MCF 10A (cell line): ENCODE measurements around the gene ARPP21. TPM values are rescaled to one million over a fixed set of nuclear protein-coding genes. Genes with fewer than 3 reads are reported as not detected.

Experiments used
- BruUV-seq: library from RNA; stranded (reverse); fragments of 400-500 nt; replicated peaks from 2 replicates; lab custom pipeline; 2021; lab: Mats Ljungman, UMichigan
- CTCF ChIA-PET: fragments of 300-600 bp; sonication (Branson Sonifier 250); formaldehyde crosslinking; extraction: SDS; loops from one replicate; lab custom pipeline; 2021; ENCODE audit warnings: antibody characterized with exemption, inconsistent platforms; lab: Yijun Ruan, JAX
- POLR2A ChIA-PET: fragments of 300-600, 350-650 bp; sonication (Branson Sonifier 250); formaldehyde crosslinking; extraction: SDS; loops from one replicate; lab custom pipeline; 2020; ENCODE audit warnings: antibody characterized with exemption, inconsistent platforms; lab: Yijun Ruan, JAX
- DNase-seq: peaks from one replicate; pipeline ENCODE4 v3.0.0-alpha.2; 2018; ENCODE audit not compliant: unreplicated experiment
- H3K27ac Mint-ChIP-seq: one replicate; pipeline ENCODE4 v1.8.0; 2022; ENCODE audit warnings: mild to moderate bottlenecking, low read depth, mixed read lengths; ENCODE audit not compliant: unreplicated experiment
- H3K27me3 Mint-ChIP-seq: one replicate; pipeline ENCODE4 v1.8.0; 2022; ENCODE audit warnings: mixed read lengths; ENCODE audit not compliant: insufficient read depth, unreplicated experiment
- H3K36me3 Mint-ChIP-seq: one replicate; pipeline ENCODE4 v1.8.0; 2022; ENCODE audit warnings: mild to moderate bottlenecking, moderate library complexity, mixed read lengths; ENCODE audit not compliant: insufficient read depth, unreplicated experiment
- H3K4me1 Mint-ChIP-seq: one replicate; pipeline ENCODE4 v1.8.0; 2022; ENCODE audit warnings: mixed read lengths; ENCODE audit not compliant: insufficient read depth, unreplicated experiment
- H3K4me3 Mint-ChIP-seq: one replicate; pipeline ENCODE4 v1.8.0; 2022; ENCODE audit warnings: mild to moderate bottlenecking, moderate library complexity, mixed read lengths; ENCODE audit not compliant: unreplicated experiment
- H3K9me3 Mint-ChIP-seq: one replicate; pipeline ENCODE4 v1.8.0; 2022; ENCODE audit warnings: mixed read lengths; ENCODE audit not compliant: unreplicated experiment
- intact Hi-C: fragments of 100-400 bp; cut with micrococcal nuclease; formaldehyde crosslinking; loops from 2 replicates; pipeline ENCODE4 v1.14.1; 2022
- total RNA-seq: library from RNA; stranded (reverse); gene quantifications from 2 replicates; pipeline ENCODE4 v1.2.3, GENCODE V29; 2022
- TF ChIP-seq, protein P1 (sequence below): fragments of 200-600 bp; IDR thresholded peaks from one replicate; pipeline ENCODE4 v1.8.0; 2022; ENCODE audit warnings: antibody characterized with exemption, mild to moderate bottlenecking; ENCODE audit not compliant: unreplicated experiment

Gene ARPP21
- total RNA-seq, 1 experiment from 2014 or later: not detected

GRCh38 chr3:35751207-35751606 is 111.9 kb downstream of the ARPP21 start:
- Mint-ChIP-seq H3K36me3 (no peaks in the 10 kb centered on the region), H3K4me1 (no peaks in the 10 kb centered on the region), H3K4me3 (no peak overlapping the region), H3K9me3 (peaks cover 6% of the 10 kb centered on the region), H3K27ac (no peak overlapping the region), H3K27me3 (peaks cover 98% of the 10 kb centered on the region)
- ChIA-PET CTCF (no interaction called here), POLR2A (interaction anchor here (0.6 kb wide), 1 partner anchor 205 kb away, joined by 3 read pairs; no protein-coding TSS in a partner anchor)
- BruUV-seq: no TSS peak
- DNase-seq: no peak
- TF ChIP-seq, protein P1, sequence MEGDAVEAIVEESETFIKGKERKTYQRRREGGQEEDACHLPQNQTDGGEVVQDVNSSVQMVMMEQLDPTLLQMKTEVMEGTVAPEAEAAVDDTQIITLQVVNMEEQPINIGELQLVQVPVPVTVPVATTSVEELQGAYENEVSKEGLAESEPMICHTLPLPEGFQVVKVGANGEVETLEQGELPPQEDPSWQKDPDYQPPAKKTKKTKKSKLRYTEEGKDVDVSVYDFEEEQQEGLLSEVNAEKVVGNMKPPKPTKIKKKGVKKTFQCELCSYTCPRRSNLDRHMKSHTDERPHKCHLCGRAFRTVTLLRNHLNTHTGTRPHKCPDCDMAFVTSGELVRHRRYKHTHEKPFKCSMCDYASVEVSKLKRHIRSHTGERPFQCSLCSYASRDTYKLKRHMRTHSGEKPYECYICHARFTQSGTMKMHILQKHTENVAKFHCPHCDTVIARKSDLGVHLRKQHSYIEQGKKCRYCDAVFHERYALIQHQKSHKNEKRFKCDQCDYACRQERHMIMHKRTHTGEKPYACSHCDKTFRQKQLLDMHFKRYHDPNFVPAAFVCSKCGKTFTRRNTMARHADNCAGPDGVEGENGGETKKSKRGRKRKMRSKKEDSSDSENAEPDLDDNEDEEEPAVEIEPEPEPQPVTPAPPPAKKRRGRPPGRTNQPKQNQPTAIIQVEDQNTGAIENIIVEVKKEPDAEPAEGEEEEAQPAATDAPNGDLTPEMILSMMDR: no peak
- intact Hi-C loops: no loop called here

- no TSS peak for BruUV-seq
- TF ChIP-seq, protein P1: no peak
- intact Hi-C loops: no loop called here
- no peaks in the 10 kb centered on the region for H3K36me3 Mint-ChIP-seq
- ChIA-PET POLR2A (no interaction called here), CTCF (interaction anchor here (0.6 kb wide), 1 partner anchor 631 kb away, joined by 5 read pairs; no protein-coding TSS in a partner anchor)
- no peak for DNase-seq
- H3K27ac Mint-ChIP-seq: no peak overlapping the region
- H3K4me1 Mint-ChIP-seq: no peaks in the 10 kb centered on the region
- H3K27me3 Mint-ChIP-seq: peaks cover 94% of the 10 kb centered on the region
- H3K4me3 Mint-ChIP-seq: no peak overlapping the region
- no peaks in the 10 kb centered on the region for H3K9me3 Mint-ChIP-seq
These were observed 118.8 kb downstream of the ARPP21 start for GRCh38 chr3:35757991-35758757.

GRCh38 chr3:35760146-35760545 is 120.8 kb downstream of the ARPP21 start:
- no peaks in the 10 kb centered on the region for H3K4me1 Mint-ChIP-seq
- no TSS peak for BruUV-seq
- DNase-seq: no peak
- H3K9me3 Mint-ChIP-seq: no peaks in the 10 kb centered on the region
- TF ChIP-seq, protein P1: no peak
- POLR2A ChIA-PET: no interaction called here
- CTCF ChIA-PET: no interaction called here
- no peaks in the 10 kb centered on the region for H3K36me3 Mint-ChIP-seq
- H3K27me3 Mint-ChIP-seq: peaks cover 92% of the 10 kb centered on the region
- no peak overlapping the region for H3K27ac Mint-ChIP-seq
- intact Hi-C loops: no loop called here
- no peak overlapping the region for H3K4me3 Mint-ChIP-seq

GRCh38 chr3:35761311-35761710 is 122.0 kb downstream of the ARPP21 start:
- ChIA-PET CTCF (no interaction called here), POLR2A (no interaction called here)
- DNase-seq: no peak
- Mint-ChIP-seq H3K4me3 (no peak overlapping the region), H3K27ac (no peak overlapping the region), H3K4me1 (no peaks in the 10 kb centered on the region), H3K36me3 (no peaks in the 10 kb centered on the region), H3K27me3 (peaks cover 92% of the 10 kb centered on the region), H3K9me3 (no peaks in the 10 kb centered on the region)
- TF ChIP-seq, protein P1: no peak
- intact Hi-C loops: no loop called here
- BruUV-seq: no TSS peak
